Endodermal cell (in vitro differentiated cells): ENCODE results near the gene KCNK4. TPM values are rescaled to one million over a fixed set of nuclear protein-coding genes. Genes with fewer than 3 reads are reported as not detected.

Source experiments
- DNase-seq: peaks from one replicate; pipeline ENCODE4 v3.0.0-alpha.2; 2017
- H3K27ac ChIP-seq: 2 replicates; pipeline ENCODE4 v1.5.1; 2013; ENCODE audit warnings: mild to moderate bottlenecking, low read depth, low read length, moderate library complexity
- H3K27me3 ChIP-seq: 2 replicates; pipeline ENCODE4 v1.6.1; 2013; ENCODE audit warnings: mild to moderate bottlenecking, low read length, moderate library complexity; ENCODE audit not compliant: insufficient read depth, control insufficient read depth, poor library complexity, severe bottlenecking
- H3K36me3 ChIP-seq: 2 replicates; pipeline ENCODE4 v1.7.0; 2013; ENCODE audit warnings: mild to moderate bottlenecking, low read length, moderate library complexity; ENCODE audit not compliant: control insufficient read depth, insufficient read depth
- H3K4me1 ChIP-seq: one replicate; pipeline ENCODE4 v1.7.0; 2013; ENCODE audit warnings: low read length; ENCODE audit not compliant: control insufficient read depth, insufficient read depth
- H3K4me3 ChIP-seq: 2 replicates; pipeline ENCODE4 v1.5.1; 2013; ENCODE audit warnings: mild to moderate bottlenecking, low read length, moderate library complexity
- H3K9ac ChIP-seq: 2 replicates; pipeline ENCODE4 v1.6.1; 2013; ENCODE audit warnings: mild to moderate bottlenecking, low read length, moderate library complexity; ENCODE audit not compliant: poor library complexity, severe bottlenecking; ENCODE audit errors: extremely low read depth
- H3K9me3 ChIP-seq: 2 replicates; pipeline ENCODE4 v1.6.1; 2013; ENCODE audit warnings: mild to moderate bottlenecking, low read length, moderate library complexity; ENCODE audit not compliant: control insufficient read depth
- H3K27ac Mint-ChIP-seq: 2 replicates; pipeline ENCODE4 v1.8.0; 2020; ENCODE audit warnings: mixed read lengths
- H3K27me3 Mint-ChIP-seq: 2 replicates; pipeline ENCODE4 v1.8.0; 2021; ENCODE audit warnings: mild to moderate bottlenecking, mixed read lengths; ENCODE audit not compliant: insufficient read depth
- H3K36me3 Mint-ChIP-seq: 2 replicates; pipeline ENCODE4 v1.8.0; 2020; ENCODE audit warnings: low read depth, mixed read lengths
- H3K4me1 Mint-ChIP-seq: 2 replicates; pipeline ENCODE4 v1.8.0; 2020; ENCODE audit warnings: mixed read lengths
- H3K4me3 Mint-ChIP-seq: 2 replicates; pipeline ENCODE4 v1.8.0; 2020; ENCODE audit warnings: mild to moderate bottlenecking, moderate library complexity, mixed read lengths
- H3K9me3 Mint-ChIP-seq: 2 replicates; pipeline ENCODE4 v1.8.0; 2020; ENCODE audit warnings: mild to moderate bottlenecking, mixed read lengths
- CTCF ChIP-seq: fragments of 200-600 bp; sonication (generic); conservative IDR thresholded peaks from 2 replicates; pipeline ENCODE4 v1.5.0; 2021; ENCODE audit warnings: antibody characterized with exemption, mild to moderate bottlenecking
- WGBS, 2 experiments: methylation state at CpG; one replicate each; pipeline versions ENCODE4 v1.1.5 to v1.1.7; 2013; ENCODE audit warnings: missing lambda C conversion rate in 2 of 2, mixed read lengths in 1 of 2; ENCODE audit not compliant: insufficient coverage in 1 of 2, insufficient read length in 1 of 2; 5-methylcytosine and 5-hydroxymethylcytosine counted together
- total RNA-seq, 2 donors: library from RNA; stranded (reverse); fragmentation: NEBNext Ultra II Directional in 1 of 2; extraction: Animal tissue kit (Norgen Biotek cat#: 25700) in 1 of 2; gene quantifications; 2 replicates in 1 of 2; 3 replicates in 1 of 2; pipeline ENCODE4 v1.2.1, GENCODE V29; 2021

Gene KCNK4
- total RNA-seq, 2 donors from 2014 or later, result not detected

- H3K27ac ChIP-seq, result no peak overlapping the region
- H3K4me1 Mint-ChIP-seq, result peaks cover 12% of the 10 kb centered on the region
- no peaks in the 10 kb centered on the region for H3K9me3 Mint-ChIP-seq
Observed at GRCh38 chr11:64318766-64319761, 28.0 kb downstream of the KCNK4 start.

GRCh38 chr11:64320556-64320955 lies 29.5 kb downstream of the KCNK4 start:
- TF ChIP-seq CTCF, result no peak
- DNase-seq, result no peak
- no peak overlapping the region for H3K27ac Mint-ChIP-seq

More at GRCh38 chr11:64318766-64319761, 28.0 kb downstream of the KCNK4 start:
- peak overlapping the region; percentile 94 for H3K4me3 Mint-ChIP-seq
- peak overlapping the region; percentile 94 for H3K27ac Mint-ChIP-seq
- WGBS, 2 experiments, result 26 to 31% methylated on average over 6 to 18 of the region's 19 CpGs
- H3K9ac ChIP-seq, result peak overlapping the region; percentile 93
- H3K4me3 ChIP-seq, result peak overlapping the region; percentile 84
- H3K9me3 ChIP-seq, result no peaks in the 10 kb centered on the region
- H3K27me3 Mint-ChIP-seq, result no peaks in the 10 kb centered on the region
- H3K4me1 ChIP-seq, result peaks cover 5% of the 10 kb centered on the region
- H3K36me3 Mint-ChIP-seq, result peaks cover 42% of the 10 kb centered on the region
- H3K27me3 ChIP-seq, result no peaks in the 10 kb centered on the region
- DNase-seq, result peak; percentile 88
- peaks cover 51% of the 10 kb centered on the region for H3K36me3 ChIP-seq
- TF ChIP-seq CTCF, result no peak

GRCh38 chr11:64321026-64321425 lies 29.9 kb downstream of the KCNK4 start:
- H3K4me3 ChIP-seq, result peak overlapping the region; percentile 84
- H3K27me3 ChIP-seq, result no peaks in the 10 kb centered on the region
- no peaks in the 10 kb centered on the region for H3K9me3 Mint-ChIP-seq
- no peak for DNase-seq
- peak overlapping the region; percentile 48 for H3K27ac Mint-ChIP-seq
- H3K27me3 Mint-ChIP-seq, result no peaks in the 10 kb centered on the region
- peaks cover 32% of the 10 kb centered on the region for H3K36me3 ChIP-seq
- WGBS, 2 experiments, result 94 to 100% methylated on average over 3 to 5 of the region's 5 CpGs
- H3K4me1 Mint-ChIP-seq, result peaks cover 12% of the 10 kb centered on the region
- no peak overlapping the region for H3K9ac ChIP-seq
- TF ChIP-seq CTCF, result no peak
- H3K4me1 ChIP-seq, result peaks cover 5% of the 10 kb centered on the region
- no peaks in the 10 kb centered on the region for H3K9me3 ChIP-seq
- H3K36me3 Mint-ChIP-seq, result peaks cover 32% of the 10 kb centered on the region
- H3K4me3 Mint-ChIP-seq, result no peak overlapping the region
- H3K27ac ChIP-seq, result no peak overlapping the region

More at GRCh38 chr11:64320556-64320955, 29.5 kb downstream of the KCNK4 start:
- Mint-ChIP-seq H3K9me3 (no peaks in the 10 kb centered on the region), H3K4me1 (peaks cover 12% of the 10 kb centered on the region), H3K4me3 (no peak overlapping the region), H3K36me3 (peaks cover 32% of the 10 kb centered on the region), H3K27me3 (no peaks in the 10 kb centered on the region)
- no peak overlapping the region for H3K9ac ChIP-seq
- H3K4me1 ChIP-seq, result peaks cover 5% of the 10 kb centered on the region
- H3K9me3 ChIP-seq, result no peaks in the 10 kb centered on the region
- H3K27ac ChIP-seq, result no peak overlapping the region
- no peaks in the 10 kb centered on the region for H3K27me3 ChIP-seq
- H3K4me3 ChIP-seq, result peak overlapping the region; percentile 84
- peaks cover 36% of the 10 kb centered on the region for H3K36me3 ChIP-seq
- WGBS, 2 experiments, result 93 to 100% methylated on average over 3 to 7 of the region's 7 CpGs
